ENCODE results near the gene USO1.

Gene USO1

DNA sequence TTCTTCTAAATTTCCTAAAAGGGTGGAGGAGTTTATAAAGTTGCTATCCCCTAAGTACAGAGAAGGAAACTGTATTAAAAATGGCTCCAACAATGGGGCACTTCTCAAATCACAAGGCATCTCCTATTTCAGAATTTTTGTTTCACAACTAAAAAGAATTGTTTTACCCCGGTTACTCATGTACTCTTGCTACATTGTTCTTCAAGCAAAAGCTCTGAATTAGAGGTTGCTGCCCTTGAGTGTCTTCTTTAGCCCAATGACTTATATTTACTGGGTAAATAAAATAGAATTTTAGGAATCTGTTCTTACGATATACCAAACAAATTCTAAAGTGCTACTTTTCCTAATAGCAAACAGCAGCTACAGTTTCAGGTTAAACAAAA is 110.4 kb downstream of the USO1 start:
- H3K9me3 ChIP-seq (ENCODE audit: insufficient read depth, low read length) = no peaks in the 10 kb centered on the region
- H3K27ac ChIP-seq (ENCODE audit: low read length) = no peak overlapping the region
- H3K9ac ChIP-seq (ENCODE audit: low read length) = no peak overlapping the region
- no peaks in the 10 kb centered on the region for H3K27me3 ChIP-seq (ENCODE audit: low read depth, low read length)
- H4K20me1 ChIP-seq (ENCODE audit: insufficient read depth, low read length) = no peaks in the 10 kb centered on the region
- H3K4me3 ChIP-seq (ENCODE audit: low read length) = no peak overlapping the region
- H3K4me1 ChIP-seq (ENCODE audit: low read length) = peaks cover 13% of the 10 kb centered on the region
- H3K36me3 ChIP-seq (replicated peaks; ENCODE audit: low read depth, low read length) = no peaks in the 10 kb centered on the region
- no peak overlapping the region for H2AFZ ChIP-seq (ENCODE audit: low read depth, low read length)
- H3K79me2 ChIP-seq (ENCODE audit: low read length) = no peaks in the 10 kb centered on the region
- TF ChIP-seq, protein P1, sequence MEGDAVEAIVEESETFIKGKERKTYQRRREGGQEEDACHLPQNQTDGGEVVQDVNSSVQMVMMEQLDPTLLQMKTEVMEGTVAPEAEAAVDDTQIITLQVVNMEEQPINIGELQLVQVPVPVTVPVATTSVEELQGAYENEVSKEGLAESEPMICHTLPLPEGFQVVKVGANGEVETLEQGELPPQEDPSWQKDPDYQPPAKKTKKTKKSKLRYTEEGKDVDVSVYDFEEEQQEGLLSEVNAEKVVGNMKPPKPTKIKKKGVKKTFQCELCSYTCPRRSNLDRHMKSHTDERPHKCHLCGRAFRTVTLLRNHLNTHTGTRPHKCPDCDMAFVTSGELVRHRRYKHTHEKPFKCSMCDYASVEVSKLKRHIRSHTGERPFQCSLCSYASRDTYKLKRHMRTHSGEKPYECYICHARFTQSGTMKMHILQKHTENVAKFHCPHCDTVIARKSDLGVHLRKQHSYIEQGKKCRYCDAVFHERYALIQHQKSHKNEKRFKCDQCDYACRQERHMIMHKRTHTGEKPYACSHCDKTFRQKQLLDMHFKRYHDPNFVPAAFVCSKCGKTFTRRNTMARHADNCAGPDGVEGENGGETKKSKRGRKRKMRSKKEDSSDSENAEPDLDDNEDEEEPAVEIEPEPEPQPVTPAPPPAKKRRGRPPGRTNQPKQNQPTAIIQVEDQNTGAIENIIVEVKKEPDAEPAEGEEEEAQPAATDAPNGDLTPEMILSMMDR (IDR thresholded peaks at IDR 0.05; ENCODE audit: low read depth, low read length) = no peak
- no peak for TF ChIP-seq EZH2phosphoT487 (IDR thresholded peaks at IDR 0.05; ENCODE audit: low read depth)
- H3K4me2 ChIP-seq (ENCODE audit: low read length) = no peak overlapping the region

- no peak for TF ChIP-seq EZH2phosphoT487 (IDR thresholded peaks at IDR 0.05; ENCODE audit: low read depth)
- TF ChIP-seq, protein P1 (IDR thresholded peaks at IDR 0.05; ENCODE audit: low read depth, low read length) = no peak
- H3K4me2 ChIP-seq (ENCODE audit: low read length) = no peak overlapping the region
- H3K4me1 ChIP-seq (ENCODE audit: low read length) = no peaks in the 10 kb centered on the region
- H3K27ac ChIP-seq (ENCODE audit: low read length) = no peak overlapping the region
- H3K4me3 ChIP-seq (ENCODE audit: low read length) = no peak overlapping the region
- no peaks in the 10 kb centered on the region for H3K36me3 ChIP-seq (replicated peaks; ENCODE audit: low read depth, low read length)
- no peaks in the 10 kb centered on the region for H4K20me1 ChIP-seq (ENCODE audit: insufficient read depth, low read length)
- H2AFZ ChIP-seq (ENCODE audit: low read depth, low read length) = no peak overlapping the region
- no peaks in the 10 kb centered on the region for H3K79me2 ChIP-seq (ENCODE audit: low read length)
- H3K9ac ChIP-seq (ENCODE audit: low read length) = no peak overlapping the region
- H3K27me3 ChIP-seq (ENCODE audit: low read depth, low read length) = no peaks in the 10 kb centered on the region
- no peaks in the 10 kb centered on the region for H3K9me3 ChIP-seq (ENCODE audit: insufficient read depth, low read length)
Observed at GRCh38 chr4:75841641-75842520, 117.5 kb downstream of the USO1 start.

DNA sequence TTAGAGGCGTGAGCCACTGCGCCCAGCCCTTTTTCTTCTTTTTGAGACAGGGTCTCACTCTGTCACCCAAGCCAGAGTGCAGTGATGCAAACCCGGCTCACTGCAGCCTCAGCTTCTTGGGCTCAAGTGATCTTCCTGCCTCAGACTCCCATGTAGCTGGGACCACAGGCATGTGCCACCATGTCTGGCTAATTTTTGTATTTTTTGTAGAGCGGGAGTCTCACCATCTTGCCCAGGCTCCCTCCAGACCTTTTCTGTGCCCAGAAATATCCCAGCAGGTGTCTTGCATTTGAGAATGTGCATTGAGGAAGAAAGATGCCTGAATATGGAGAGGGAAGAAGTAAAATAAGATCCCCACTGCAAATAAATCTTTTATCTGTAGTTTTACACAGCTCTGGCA is 119.2 kb downstream of the USO1 start:
- TF ChIP-seq EZH2phosphoT487 (IDR thresholded peaks at IDR 0.05; ENCODE audit: low read depth) = no peak
- TF ChIP-seq, protein P1 (IDR thresholded peaks at IDR 0.05; ENCODE audit: low read depth, low read length) = no peak
- H3K27me3 ChIP-seq (ENCODE audit: low read depth, low read length) = no peaks in the 10 kb centered on the region
- H3K4me3 ChIP-seq (ENCODE audit: low read length) = no peak overlapping the region
- H2AFZ ChIP-seq (ENCODE audit: low read depth, low read length) = no peak overlapping the region
- H3K79me2 ChIP-seq (ENCODE audit: low read length) = no peaks in the 10 kb centered on the region
- H3K9me3 ChIP-seq (ENCODE audit: insufficient read depth, low read length) = no peaks in the 10 kb centered on the region
- H3K36me3 ChIP-seq (replicated peaks; ENCODE audit: low read depth, low read length) = no peaks in the 10 kb centered on the region
- no peak overlapping the region for H3K27ac ChIP-seq (ENCODE audit: low read length)
- peaks cover 6% of the 10 kb centered on the region for H3K4me1 ChIP-seq (ENCODE audit: low read length)
- H3K9ac ChIP-seq (ENCODE audit: low read length) = no peak overlapping the region
- no peaks in the 10 kb centered on the region for H4K20me1 ChIP-seq (ENCODE audit: insufficient read depth, low read length)
- H3K4me2 ChIP-seq (ENCODE audit: low read length) = no peak overlapping the region

DNA sequence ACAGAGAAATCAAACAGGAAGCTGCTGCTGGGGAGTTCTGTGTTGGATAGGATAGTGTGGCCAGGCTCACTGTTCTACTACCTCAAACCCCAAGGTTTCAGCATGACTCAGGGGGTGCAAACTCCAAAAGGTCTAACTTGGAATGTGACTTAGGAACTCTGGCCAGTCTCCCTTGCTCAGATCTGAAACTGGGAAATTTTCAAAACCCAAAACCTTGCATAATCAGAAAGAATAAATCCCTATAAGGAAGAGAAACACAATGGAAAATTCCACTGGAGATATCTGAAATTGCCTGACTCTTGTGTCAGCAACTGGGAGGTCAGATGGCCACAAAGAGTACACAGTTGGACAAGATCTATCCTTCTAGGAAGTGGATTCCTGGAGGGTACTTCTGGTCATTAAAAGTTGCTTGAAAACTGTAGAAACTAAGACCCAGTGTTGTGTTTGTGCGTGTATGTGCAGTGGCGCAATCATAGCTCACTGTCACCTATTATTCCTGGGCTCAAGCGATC is 119.8 kb downstream of the USO1 start:
- no peaks in the 10 kb centered on the region for H3K79me2 ChIP-seq (ENCODE audit: low read length)
- H3K27me3 ChIP-seq (ENCODE audit: low read depth, low read length) = no peaks in the 10 kb centered on the region
- no peak overlapping the region for H3K9ac ChIP-seq (ENCODE audit: low read length)
- TF ChIP-seq, protein P1 (IDR thresholded peaks at IDR 0.05; ENCODE audit: low read depth, low read length) = no peak
- TF ChIP-seq EZH2phosphoT487 (IDR thresholded peaks at IDR 0.05; ENCODE audit: low read depth) = no peak
- H2AFZ ChIP-seq (ENCODE audit: low read depth, low read length) = no peak overlapping the region
- H3K4me1 ChIP-seq (ENCODE audit: low read length) = peaks cover 12% of the 10 kb centered on the region
- no peaks in the 10 kb centered on the region for H3K36me3 ChIP-seq (replicated peaks; ENCODE audit: low read depth, low read length)
- H3K4me3 ChIP-seq (ENCODE audit: low read length) = no peak overlapping the region
- H3K9me3 ChIP-seq (ENCODE audit: insufficient read depth, low read length) = no peaks in the 10 kb centered on the region
- no peaks in the 10 kb centered on the region for H4K20me1 ChIP-seq (ENCODE audit: insufficient read depth, low read length)
- no peak overlapping the region for H3K27ac ChIP-seq (ENCODE audit: low read length)
- no peak overlapping the region for H3K4me2 ChIP-seq (ENCODE audit: low read length)
